Kasumi-1 (cell line): Measurements from ENCODE around the gene PCNX1.

Source experiments
- DNase-seq, 2 experiments: peaks; one replicate each; lab custom pipeline; 2025; lab: John Stamatoyannopoulos, UW

Gene PCNX1

DNA sequence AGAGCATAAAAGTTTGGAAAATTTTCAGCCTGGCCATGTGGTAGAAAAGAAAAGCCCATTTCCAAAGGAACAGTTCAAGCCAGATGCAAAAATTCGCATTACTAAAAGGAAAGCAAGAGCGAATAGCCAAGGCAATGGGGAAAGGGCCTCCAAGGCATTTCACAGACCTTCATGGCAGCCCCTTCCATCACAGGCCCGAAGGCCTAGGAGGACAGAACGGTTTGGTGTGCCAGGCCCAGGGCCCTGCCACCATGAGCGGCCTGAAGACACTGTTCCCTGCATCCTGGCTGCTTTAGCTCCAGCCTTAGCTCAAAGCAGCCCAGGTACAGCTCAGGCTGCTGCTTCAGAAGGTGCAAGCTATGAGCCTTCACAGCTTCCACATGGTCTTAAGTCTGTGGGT lies 243.5 kb downstream of the PCNX1 start:
- DNase-seq: no peak

DNA sequence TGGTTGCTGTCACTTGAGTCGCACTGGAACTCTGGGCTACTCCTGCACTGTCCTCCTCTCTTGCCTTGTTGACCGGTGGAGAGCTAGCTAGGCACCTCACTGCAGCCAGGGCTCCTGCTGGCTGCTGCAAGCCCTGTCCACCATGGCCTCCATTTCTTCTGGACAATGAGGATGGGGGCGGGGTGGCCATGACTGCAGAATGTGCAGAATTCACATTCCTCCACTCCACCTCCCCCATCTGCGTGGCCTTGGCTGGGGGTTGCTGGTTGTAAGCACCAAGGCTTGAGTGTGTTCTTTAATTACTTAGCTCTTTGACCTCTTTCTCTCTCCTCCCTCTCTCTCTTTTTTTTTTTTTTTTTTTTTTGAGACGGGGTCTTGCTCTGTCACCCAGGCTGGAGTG lies 248.5 kb downstream of the PCNX1 start:
- DNase-seq: no peak

DNA sequence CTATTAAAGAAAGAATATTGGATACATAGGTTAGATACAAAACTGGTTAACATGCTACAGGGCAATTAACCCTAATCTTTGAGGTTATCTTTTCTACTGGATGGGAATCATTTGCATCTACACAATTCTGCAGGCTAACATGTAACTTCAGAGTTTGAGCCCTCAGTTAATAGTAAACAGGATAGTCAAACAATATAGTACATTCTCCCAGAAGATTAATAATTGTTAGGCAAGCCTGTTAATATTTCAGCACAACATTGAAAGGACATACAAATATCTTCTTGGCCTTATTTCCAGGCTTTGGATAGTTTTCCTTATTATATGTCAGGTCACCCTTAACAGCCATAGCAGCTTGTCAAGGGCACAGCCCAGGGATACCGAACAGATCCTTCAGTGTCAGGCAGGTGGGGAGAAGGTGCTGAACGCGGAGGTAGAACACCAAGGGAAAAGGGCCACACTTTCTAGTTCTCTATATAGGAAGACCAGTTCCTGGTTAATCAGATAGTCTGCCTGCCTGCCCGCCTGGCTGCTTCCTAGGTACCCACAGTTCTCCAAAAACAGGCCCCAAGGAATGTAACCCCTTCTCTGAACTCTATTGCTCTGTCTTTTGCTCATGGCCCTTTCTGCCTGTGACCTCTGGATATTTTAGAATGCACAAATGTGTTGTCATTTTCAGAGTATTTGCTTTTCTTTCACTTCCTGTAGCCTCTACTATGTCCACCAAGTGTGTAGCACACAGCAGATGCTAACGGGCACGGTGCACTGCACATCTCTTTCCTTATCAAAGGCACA lies 256.0 kb downstream of the PCNX1 start:
- DNase-seq: no peak

DNA sequence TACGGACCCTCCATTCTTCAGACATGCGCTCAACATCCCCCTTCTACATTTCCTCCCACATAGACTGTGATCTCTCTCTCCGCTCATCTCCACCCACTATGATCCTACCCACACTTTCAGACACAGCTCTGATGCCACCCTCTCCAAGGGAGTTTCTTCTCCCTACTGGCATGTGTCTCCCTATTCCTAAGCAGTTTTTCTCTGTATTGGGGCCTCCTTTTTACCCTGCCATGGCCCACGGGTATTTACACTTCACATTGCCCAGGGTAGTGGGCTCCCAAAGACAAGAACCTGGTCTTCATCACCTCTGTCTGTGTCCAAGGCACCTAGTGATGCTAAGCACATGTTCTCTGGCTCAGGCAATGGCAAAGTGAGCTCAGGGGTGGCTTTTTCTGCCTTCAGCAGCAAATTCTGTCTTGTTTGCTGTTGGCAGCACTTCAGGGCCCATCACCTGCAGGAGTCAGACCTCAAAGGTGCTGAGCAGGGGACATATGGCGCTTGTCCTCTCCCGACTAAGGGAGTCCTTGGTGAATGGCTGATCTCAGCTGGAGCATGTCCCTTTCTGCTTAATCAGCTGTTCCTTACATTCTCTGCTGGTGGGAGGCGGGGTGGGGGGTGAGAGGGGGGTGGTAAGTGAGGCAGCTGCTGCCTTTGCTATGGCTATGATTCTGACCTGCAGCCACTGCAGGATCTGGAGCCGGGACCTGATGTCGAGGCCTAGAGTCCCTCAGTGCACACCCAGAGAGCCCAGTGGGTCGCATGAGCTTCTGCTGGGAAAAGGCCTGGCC lies 256.8 kb downstream of the PCNX1 start:
- DNase-seq: no peak
